IPS-20b (cell line): ENCODE data around the gene ANTKMT.
"Not testable (repeated sequence)": the region's sequence is repeated elsewhere in the genome, so short reads cannot be mapped to it uniquely, and the experiment has no call there.

ENCODE experiments used
- H3K27ac ChIP-seq: one replicate; pipeline ENCODE4 v1.5.1; 2013; ENCODE audit warnings: low read length
- H3K27me3 ChIP-seq: 2 replicates; pipeline ENCODE4 v1.6.1; 2013; ENCODE audit warnings: mild to moderate bottlenecking, low read length, inconsistent platforms; ENCODE audit not compliant: insufficient read depth
- H3K36me3 ChIP-seq: 2 replicates; pipeline ENCODE4 v1.6.1; 2013; ENCODE audit warnings: low read depth, mild to moderate bottlenecking, inconsistent platforms, low read length, moderate library complexity; ENCODE audit not compliant: insufficient read depth
- H3K4me1 ChIP-seq: 2 replicates; pipeline ENCODE4 v1.6.1; 2013; ENCODE audit warnings: mild to moderate bottlenecking, control low read depth, inconsistent platforms, low read length, moderate library complexity; ENCODE audit not compliant: insufficient read depth
- H3K4me3 ChIP-seq: 2 replicates; pipeline ENCODE4 v1.5.1; 2013; ENCODE audit warnings: mild to moderate bottlenecking, low read length, inconsistent platforms
- H3K9ac ChIP-seq: 2 replicates; pipeline ENCODE4 v1.6.1; 2013; ENCODE audit warnings: low read depth, mild to moderate bottlenecking, inconsistent platforms, low read length, moderate library complexity
- H3K9me3 ChIP-seq: 2 replicates; pipeline ENCODE4 v1.6.1; 2013; ENCODE audit warnings: mild to moderate bottlenecking, low read depth, low read length, inconsistent platforms; ENCODE audit not compliant: insufficient read depth

The ANTKMT gene

GRCh38 chr16:705431-706188 is 15.3 kb upstream of the ANTKMT start, which contains the start of gene FBXL16:
Gene FBXL16, minus strand, starts transcription at chr16:705801. Its CDS starts 8,396 bp downstream, at chr16:697405.
- Histone ChIP-seq H3K4me3 (peak within 1 kb of the TSS; percentile 54), H3K27me3 (peaks cover 93% of the 10 kb centered on the region), H3K9ac (no peak within 1 kb of the TSS), H3K4me1 (no peaks in the 10 kb centered on the region), H3K9me3 (no peaks in the 10 kb centered on the region), H3K27ac (no peak within 1 kb of the TSS), H3K36me3 (no peaks in the 10 kb centered on the region)

GRCh38 chr16:706189-707061 is 14.5 kb upstream of the ANTKMT start:
- no peaks in the 10 kb centered on the region for H3K36me3 ChIP-seq
- H3K4me1 ChIP-seq = no peaks in the 10 kb centered on the region
- peak overlapping the region; percentile 54 for H3K4me3 ChIP-seq
- H3K27ac ChIP-seq = no peak overlapping the region
- no peak overlapping the region for H3K9ac ChIP-seq
- H3K9me3 ChIP-seq = no peaks in the 10 kb centered on the region
- peaks cover 87% of the 10 kb centered on the region for H3K27me3 ChIP-seq

GRCh38 chr16:707062-707538 is 13.8 kb upstream of the ANTKMT start:
- Histone ChIP-seq H3K9ac (no peak overlapping the region), H3K27me3 (peaks cover 82% of the 10 kb centered on the region), H3K36me3 (no peaks in the 10 kb centered on the region), H3K4me1 (no peaks in the 10 kb centered on the region), H3K4me3 (no peak overlapping the region), H3K9me3 (no peaks in the 10 kb centered on the region), H3K27ac (no peak overlapping the region)

GRCh38 chr16:708019-708418 is 12.9 kb upstream of the ANTKMT start:
- H3K4me3 ChIP-seq = no peak overlapping the region
- no peak overlapping the region for H3K9ac ChIP-seq
- no peaks in the 10 kb centered on the region for H3K4me1 ChIP-seq
- no peaks in the 10 kb centered on the region for H3K36me3 ChIP-seq
- no peaks in the 10 kb centered on the region for H3K9me3 ChIP-seq
- H3K27me3 ChIP-seq = peaks cover 74% of the 10 kb centered on the region
- H3K27ac ChIP-seq = no peak overlapping the region

GRCh38 chr16:708959-709358 is 12.0 kb upstream of the ANTKMT start:
- Histone ChIP-seq H3K36me3 (no peaks in the 10 kb centered on the region), H3K4me3 (no peak overlapping the region), H3K4me1 (no peaks in the 10 kb centered on the region), H3K27ac (no peak overlapping the region), H3K9me3 (no peaks in the 10 kb centered on the region), H3K9ac (no peak overlapping the region), H3K27me3 (peaks cover 71% of the 10 kb centered on the region)

- H3K9me3 ChIP-seq = no peaks in the 10 kb centered on the region
- no peaks in the 10 kb centered on the region for H3K36me3 ChIP-seq
- H3K27ac ChIP-seq = no peak overlapping the region
- no peaks in the 10 kb centered on the region for H3K4me1 ChIP-seq
- peaks cover 70% of the 10 kb centered on the region for H3K27me3 ChIP-seq
- H3K4me3 ChIP-seq = no peak overlapping the region
- no peak overlapping the region for H3K9ac ChIP-seq
These were observed 11.1 kb upstream of the ANTKMT start for GRCh38 chr16:709566-710499.

GRCh38 chr16:710500-711075 is 10.4 kb upstream of the ANTKMT start:
- Histone ChIP-seq H3K4me3 (no peak overlapping the region), H3K4me1 (no peaks in the 10 kb centered on the region)

GRCh38 chr16:711084-711483 is 9.9 kb upstream of the ANTKMT start:
- Histone ChIP-seq H3K9ac (no peak overlapping the region), H3K9me3 (no peaks in the 10 kb centered on the region), H3K36me3 (no peaks in the 10 kb centered on the region), H3K27me3 (peaks cover 74% of the 10 kb centered on the region), H3K27ac (no peak overlapping the region), H3K4me3 (no peak overlapping the region), H3K4me1 (peaks cover 2% of the 10 kb centered on the region; the same call in 1 of the 2 replicates)

More at GRCh38 chr16:710500-711075, 10.4 kb upstream of the ANTKMT start:
- Histone ChIP-seq H3K9ac (no peak overlapping the region), H3K27me3 (peaks cover 71% of the 10 kb centered on the region), H3K27ac (no peak overlapping the region), H3K36me3 (no peaks in the 10 kb centered on the region), H3K9me3 (no peaks in the 10 kb centered on the region)

GRCh38 chr16:711548-712320 is 9.2 kb upstream of the ANTKMT start:
- H3K27me3 ChIP-seq = peaks cover 74% of the 10 kb centered on the region
- H3K4me1 ChIP-seq = peaks cover 3% of the 10 kb centered on the region; the same call in 1 of the 2 replicates
- no peak overlapping the region for H3K27ac ChIP-seq
- H3K36me3 ChIP-seq = no peaks in the 10 kb centered on the region
- H3K9ac ChIP-seq = no peak overlapping the region
- no peaks in the 10 kb centered on the region for H3K9me3 ChIP-seq
- no peak overlapping the region for H3K4me3 ChIP-seq

GRCh38 chr16:712740-713250 is 8.2 kb upstream of the ANTKMT start:
- H3K4me3 ChIP-seq, H3K9me3 ChIP-seq, H3K4me1 ChIP-seq, H3K36me3 ChIP-seq, H3K9ac ChIP-seq, H3K27ac ChIP-seq: not testable (repeated sequence)
- H3K27me3 ChIP-seq = peaks cover 73% of the 10 kb centered on the region
